ENCODE results near the gene ZBTB14. TPM values are rescaled to one million over a fixed set of nuclear protein-coding genes. Genes with fewer than 3 reads are reported as not detected.

Gene ZBTB14
- total RNA-seq, 4 donors from 2014 or later: 12.3 to 14.0 (median 13.4) TPM

- TF ChIP-seq, protein P1, sequence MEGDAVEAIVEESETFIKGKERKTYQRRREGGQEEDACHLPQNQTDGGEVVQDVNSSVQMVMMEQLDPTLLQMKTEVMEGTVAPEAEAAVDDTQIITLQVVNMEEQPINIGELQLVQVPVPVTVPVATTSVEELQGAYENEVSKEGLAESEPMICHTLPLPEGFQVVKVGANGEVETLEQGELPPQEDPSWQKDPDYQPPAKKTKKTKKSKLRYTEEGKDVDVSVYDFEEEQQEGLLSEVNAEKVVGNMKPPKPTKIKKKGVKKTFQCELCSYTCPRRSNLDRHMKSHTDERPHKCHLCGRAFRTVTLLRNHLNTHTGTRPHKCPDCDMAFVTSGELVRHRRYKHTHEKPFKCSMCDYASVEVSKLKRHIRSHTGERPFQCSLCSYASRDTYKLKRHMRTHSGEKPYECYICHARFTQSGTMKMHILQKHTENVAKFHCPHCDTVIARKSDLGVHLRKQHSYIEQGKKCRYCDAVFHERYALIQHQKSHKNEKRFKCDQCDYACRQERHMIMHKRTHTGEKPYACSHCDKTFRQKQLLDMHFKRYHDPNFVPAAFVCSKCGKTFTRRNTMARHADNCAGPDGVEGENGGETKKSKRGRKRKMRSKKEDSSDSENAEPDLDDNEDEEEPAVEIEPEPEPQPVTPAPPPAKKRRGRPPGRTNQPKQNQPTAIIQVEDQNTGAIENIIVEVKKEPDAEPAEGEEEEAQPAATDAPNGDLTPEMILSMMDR (IDR thresholded peaks at IDR 0.05): no peak
- TF ChIP-seq POLR2A (IDR thresholded peaks at IDR 0.05): no peak
- WGBS, 2 donors: 44 to 58% methylated on average over 1 of the region's 1 CpG
- H3K4me3 ChIP-seq (ENCODE audit: low read depth, poor library complexity, severe bottlenecking): no peak overlapping the region
- intact Hi-C loops (cut with DNase I; ENCODE audit: low total_unique reads): no loop called here
- no peak for DNase-seq (ENCODE audit: low spot score in 2 of 2)
Measured at GRCh38 chr18:5275872-5276271, 19.7 kb downstream of the ZBTB14 start.

GRCh38 chr18:5268874-5269273 is 26.7 kb downstream of the ZBTB14 start:
- no peak for DNase-seq (ENCODE audit: low spot score in 2 of 2)
- intact Hi-C loops (cut with DNase I; ENCODE audit: low total_unique reads): no loop called here
- no peak overlapping the region for H3K4me3 ChIP-seq (ENCODE audit: low read depth, poor library complexity, severe bottlenecking)
- TF ChIP-seq, protein P1 (IDR thresholded peaks at IDR 0.05): no peak
- TF ChIP-seq POLR2A (IDR thresholded peaks at IDR 0.05): no peak

DNA sequence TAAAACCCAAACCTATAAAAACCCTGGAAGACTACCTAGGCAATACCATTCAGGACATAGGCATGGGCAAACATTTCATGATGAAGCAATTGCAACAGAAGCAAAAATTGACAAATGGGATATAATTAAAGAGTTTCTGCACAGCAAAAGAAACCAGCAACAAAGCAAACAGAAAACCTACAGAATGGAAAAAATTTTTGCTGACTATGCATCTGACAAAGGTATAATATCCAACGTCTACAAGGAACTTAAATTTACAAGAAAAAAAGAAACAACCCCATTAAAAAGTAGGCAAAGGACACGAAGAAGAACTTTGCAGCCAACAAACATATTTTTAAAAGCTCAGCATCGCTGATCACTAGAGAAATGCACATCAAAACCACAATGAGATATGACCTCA is 28.8 kb downstream of the ZBTB14 start:
- no peak overlapping the region for H3K4me3 ChIP-seq (ENCODE audit: low read depth, poor library complexity, severe bottlenecking)
- 88 to 89% methylated on average over 3 of the region's 3 CpGs for WGBS, 2 donors
- intact Hi-C loops (cut with DNase I; ENCODE audit: low total_unique reads): no loop called here
- TF ChIP-seq, protein P1 (IDR thresholded peaks at IDR 0.05): no peak
- TF ChIP-seq POLR2A (IDR thresholded peaks at IDR 0.05): no peak
- no peak for DNase-seq (ENCODE audit: low spot score in 2 of 2)

- no peak for DNase-seq (ENCODE audit: low spot score in 2 of 2)
- intact Hi-C loops (cut with DNase I; ENCODE audit: low total_unique reads): no loop called here
- TF ChIP-seq POLR2A (IDR thresholded peaks at IDR 0.05): no peak
- TF ChIP-seq, protein P1 (IDR thresholded peaks at IDR 0.05): no peak
- 65 to 75% methylated on average over 2 of the region's 2 CpGs for WGBS, 2 donors
- no peak overlapping the region for H3K4me3 ChIP-seq (ENCODE audit: low read depth, poor library complexity, severe bottlenecking)
Measured at GRCh38 chr18:5253910-5254309, 41.6 kb downstream of the ZBTB14 start.

GRCh38 chr18:5251117-5251516 is 44.4 kb downstream of the ZBTB14 start:
- H3K4me3 ChIP-seq (ENCODE audit: low read depth, poor library complexity, severe bottlenecking): no peak overlapping the region
- TF ChIP-seq, protein P1 (IDR thresholded peaks at IDR 0.05): no peak
- no peak for TF ChIP-seq POLR2A (IDR thresholded peaks at IDR 0.05)
- intact Hi-C loops (cut with DNase I; ENCODE audit: low total_unique reads): no loop called here
- WGBS, 2 donors: 81% methylated on average over 6 of the region's 6 CpGs
- DNase-seq (ENCODE audit: low spot score in 2 of 2): no peak

- DNase-seq (ENCODE audit: low spot score in 2 of 2): no peak
- no peak overlapping the region for H3K4me3 ChIP-seq (ENCODE audit: low read depth, poor library complexity, severe bottlenecking)
- TF ChIP-seq, protein P1 (IDR thresholded peaks at IDR 0.05): no peak
- no peak for TF ChIP-seq POLR2A (IDR thresholded peaks at IDR 0.05)
- intact Hi-C loops (cut with DNase I; ENCODE audit: low total_unique reads): no loop called here
Measured at GRCh38 chr18:5250603-5251002, 44.9 kb downstream of the ZBTB14 start.

All from lower leg skin (tissue), 4 donors.